HG02588 (cell line): ENCODE measurements around the gene PKNOX2.

ENCODE experiments used
- ATAC-seq: cut with Tn5 transposase; IDR thresholded peaks from one replicate; pipeline ENCODE4 v1.9.1; 2021; ENCODE audit warnings: mild to moderate bottlenecking, moderate library complexity; ENCODE audit not compliant: unreplicated experiment

The PKNOX2 gene

DNA sequence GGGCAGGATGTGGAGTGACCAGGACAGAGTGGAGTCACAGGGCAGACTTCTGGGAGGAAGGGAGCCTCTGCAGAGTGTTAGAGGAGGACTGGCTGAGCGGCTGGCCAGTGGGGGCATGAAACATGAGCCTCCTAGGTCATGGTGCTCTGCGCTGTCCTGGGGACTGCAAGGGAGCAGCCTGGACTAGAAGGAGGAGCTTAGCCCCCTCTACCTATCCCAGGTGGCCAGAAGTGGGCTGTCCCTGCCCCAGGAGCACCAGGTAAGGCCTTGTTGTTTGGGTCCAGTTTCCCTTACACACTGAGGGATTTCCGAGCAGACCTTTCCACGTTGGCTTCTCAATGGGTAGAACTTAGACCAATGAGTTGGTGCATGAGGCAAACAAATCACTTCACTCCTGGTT is 7.4 kb downstream of the PKNOX2 start:
- no peak for ATAC-seq

DNA sequence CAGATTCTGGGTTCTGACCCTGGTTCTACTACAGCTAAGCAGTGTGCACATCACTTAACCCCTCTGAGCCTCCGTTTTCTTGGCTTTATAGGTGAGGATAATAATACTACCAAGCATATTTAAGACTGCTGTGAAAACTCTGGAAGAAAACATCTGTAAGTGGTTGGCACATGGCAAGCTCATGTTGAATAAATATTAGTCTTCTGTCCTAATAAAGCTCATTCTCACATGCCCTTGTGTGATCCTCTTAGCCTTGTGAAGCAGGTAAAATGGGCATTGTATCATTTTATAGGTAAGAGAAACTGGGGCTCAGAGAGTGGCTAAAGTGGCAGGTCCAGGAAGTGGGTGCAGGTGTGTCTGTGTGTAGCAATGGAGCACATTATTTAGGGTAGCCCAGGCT is 8.5 kb downstream of the PKNOX2 start:
- ATAC-seq: no peak

DNA sequence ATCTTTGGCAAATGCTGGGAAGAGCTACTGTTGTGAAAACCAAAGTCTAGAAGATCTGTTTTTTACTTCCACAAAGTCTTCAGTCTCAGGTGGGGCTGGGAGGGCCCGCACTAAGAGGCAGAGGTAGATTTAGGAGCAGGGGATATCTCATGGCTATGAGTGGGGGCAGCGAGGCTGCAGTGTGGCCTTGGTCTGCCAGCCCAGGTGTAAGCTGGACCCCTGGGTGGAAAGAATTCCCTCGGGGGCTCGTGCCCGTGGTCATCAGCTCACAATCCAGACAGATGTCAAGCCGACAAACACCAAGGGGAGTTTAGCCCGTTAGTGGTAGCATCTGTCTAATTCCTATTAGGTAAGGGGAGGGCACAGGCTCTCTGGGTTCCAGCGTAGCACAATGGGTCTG is 9.0 kb downstream of the PKNOX2 start:
- ATAC-seq: no peak

GRCh38 chr11:125174057-125174456 is 9.5 kb downstream of the PKNOX2 start:
- no peak for ATAC-seq

GRCh38 chr11:125174686-125175085 is 10.1 kb downstream of the PKNOX2 start:
- ATAC-seq: no peak

GRCh38 chr11:125175166-125175565 is 10.6 kb downstream of the PKNOX2 start:
- no peak for ATAC-seq

DNA sequence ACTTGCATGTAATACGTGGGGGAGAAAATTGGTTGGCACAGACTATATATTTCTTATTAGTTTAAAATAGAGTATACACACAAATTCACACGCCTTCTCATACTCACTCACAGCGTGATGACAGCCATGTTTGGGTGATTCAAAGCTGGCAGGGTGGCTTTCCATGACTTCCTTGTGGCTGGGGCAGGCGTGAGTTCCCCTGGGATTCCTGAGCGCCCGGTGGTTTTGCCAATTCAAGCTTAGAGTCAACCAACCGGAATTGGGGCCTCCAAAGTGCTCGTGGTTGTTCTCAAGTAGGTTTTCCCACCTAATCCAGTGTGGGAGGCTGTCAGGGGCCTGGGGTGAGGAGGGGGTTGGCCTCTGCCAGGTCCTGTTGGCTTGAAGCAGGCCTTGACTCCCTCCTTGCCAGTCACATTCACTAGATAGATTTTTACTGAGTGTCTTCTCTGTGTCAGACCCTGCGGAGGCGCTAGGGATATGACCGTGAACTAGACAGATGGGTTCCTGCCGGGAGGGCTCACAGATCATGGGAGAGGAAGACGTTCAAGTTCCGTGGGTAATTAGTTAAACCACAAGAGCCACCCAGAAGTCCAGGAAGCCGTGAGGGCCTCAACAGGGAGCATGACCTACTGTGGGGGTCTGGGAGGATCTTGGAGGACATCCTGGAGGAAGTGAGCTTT is 11.5 kb downstream of the PKNOX2 start:
- no peak for ATAC-seq

- peak; percentile 53 for ATAC-seq
Measured at GRCh38 chr11:125176866-125177265, 12.3 kb downstream of the PKNOX2 start.

DNA sequence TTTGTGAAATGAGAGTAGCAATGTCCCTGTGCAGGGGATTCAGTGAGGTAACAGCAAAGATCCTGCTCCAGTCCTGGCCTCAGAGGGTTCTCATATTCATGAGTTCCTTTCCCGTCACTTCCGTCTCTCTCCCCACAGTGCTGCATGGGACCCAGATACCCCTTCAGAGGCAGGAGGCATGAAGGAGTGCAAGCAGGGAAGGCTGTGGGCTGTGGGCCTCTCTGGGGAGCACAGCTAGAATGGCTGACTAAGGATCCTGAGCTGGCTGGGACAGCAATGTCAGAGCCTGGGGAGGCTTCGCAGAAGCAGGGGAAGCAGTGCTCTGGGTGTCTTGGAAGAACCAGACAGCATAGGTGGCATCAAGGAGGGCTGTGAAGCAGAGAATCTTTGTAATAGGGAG is 13.0 kb downstream of the PKNOX2 start:
- no peak for ATAC-seq

DNA sequence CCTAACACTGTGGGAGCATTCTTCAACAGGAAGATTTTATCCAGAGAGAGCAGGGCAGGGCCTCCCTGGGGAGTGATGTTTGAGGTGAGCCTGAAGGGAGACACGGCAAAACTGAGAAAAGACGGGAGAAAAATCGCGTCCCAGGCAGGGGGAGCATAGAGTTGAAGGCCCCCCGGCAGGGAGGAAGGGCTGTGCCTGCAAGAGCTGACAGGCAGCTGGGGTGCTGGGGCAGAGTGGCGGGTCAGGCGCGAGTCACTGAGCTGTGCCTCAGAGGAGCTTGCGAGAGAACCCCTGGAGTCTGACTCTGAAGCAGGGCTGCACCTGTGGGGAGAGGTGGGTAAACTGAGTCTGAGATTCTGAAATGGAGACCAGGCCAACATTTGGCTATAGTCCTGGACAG is 14.8 kb downstream of the PKNOX2 start:
- ATAC-seq: no peak

- no peak for ATAC-seq
Measured at GRCh38 chr11:125179895-125180294, 15.3 kb downstream of the PKNOX2 start.

GRCh38 chr11:125180413-125181305 is 16.1 kb downstream of the PKNOX2 start:
- peak; percentile 68 for ATAC-seq

DNA sequence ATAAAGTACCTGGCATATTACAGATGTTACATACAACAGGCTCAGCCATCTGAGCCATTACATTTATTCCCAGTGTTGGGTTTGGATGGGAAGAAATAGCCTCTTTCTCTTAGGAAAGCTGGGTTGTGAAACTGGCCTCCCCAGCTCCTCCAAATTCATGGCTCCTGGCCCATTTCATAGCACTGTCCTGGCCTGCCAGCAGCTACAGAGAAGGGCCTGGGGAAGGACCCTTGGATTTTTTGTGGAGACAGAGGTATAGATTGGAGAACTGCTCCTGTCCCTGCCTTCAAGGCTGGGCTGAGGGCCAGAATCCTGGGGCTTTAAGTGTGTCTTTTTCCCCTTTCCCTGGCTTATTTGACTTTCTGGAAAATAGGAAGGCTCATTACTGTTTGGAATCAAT is 18.0 kb downstream of the PKNOX2 start:
- ATAC-seq: no peak

DNA sequence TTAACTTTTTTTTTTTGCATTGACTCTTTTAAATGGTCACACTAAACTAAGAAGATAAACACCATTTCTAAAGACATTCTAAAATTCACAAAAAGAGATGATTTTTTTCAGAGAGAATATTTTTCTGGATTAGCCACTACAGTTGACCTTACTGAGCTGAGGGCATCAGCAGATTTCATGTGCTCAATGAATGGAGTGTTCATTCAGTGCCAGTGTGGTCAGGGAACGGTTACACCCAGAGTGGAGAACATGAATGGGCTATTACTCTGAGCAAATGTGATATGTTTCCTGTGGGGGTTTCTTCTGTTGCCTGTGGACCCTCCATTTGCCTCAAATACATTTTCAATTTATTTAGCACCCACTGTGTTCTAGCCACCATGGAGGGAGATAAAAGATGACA is 19.1 kb downstream of the PKNOX2 start:
- ATAC-seq: no peak

- ATAC-seq: no peak
Measured at GRCh38 chr11:125188021-125188420, 23.5 kb downstream of the PKNOX2 start.

DNA sequence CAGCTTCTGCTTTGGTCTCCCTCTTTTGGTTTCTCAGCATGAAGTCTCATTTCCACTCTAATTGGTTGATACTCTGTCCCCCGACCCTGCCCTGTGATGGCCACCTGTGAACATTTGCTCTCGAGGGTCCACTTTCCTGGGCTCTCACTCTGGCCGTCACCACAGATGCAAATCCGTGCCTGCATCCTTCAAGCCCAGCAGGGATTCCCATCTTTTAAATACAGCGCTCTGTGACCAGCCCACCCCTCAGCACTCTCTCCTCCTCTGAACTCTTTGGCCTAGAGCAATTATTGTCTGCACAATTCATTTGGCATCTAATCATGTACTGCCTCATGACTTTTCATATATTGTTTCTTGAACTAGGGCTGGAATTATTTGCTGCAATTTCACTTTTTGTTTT is 26.0 kb downstream of the PKNOX2 start:
- ATAC-seq: no peak

GRCh38 chr11:125192183-125192582 is 27.6 kb downstream of the PKNOX2 start:
- no peak for ATAC-seq

DNA sequence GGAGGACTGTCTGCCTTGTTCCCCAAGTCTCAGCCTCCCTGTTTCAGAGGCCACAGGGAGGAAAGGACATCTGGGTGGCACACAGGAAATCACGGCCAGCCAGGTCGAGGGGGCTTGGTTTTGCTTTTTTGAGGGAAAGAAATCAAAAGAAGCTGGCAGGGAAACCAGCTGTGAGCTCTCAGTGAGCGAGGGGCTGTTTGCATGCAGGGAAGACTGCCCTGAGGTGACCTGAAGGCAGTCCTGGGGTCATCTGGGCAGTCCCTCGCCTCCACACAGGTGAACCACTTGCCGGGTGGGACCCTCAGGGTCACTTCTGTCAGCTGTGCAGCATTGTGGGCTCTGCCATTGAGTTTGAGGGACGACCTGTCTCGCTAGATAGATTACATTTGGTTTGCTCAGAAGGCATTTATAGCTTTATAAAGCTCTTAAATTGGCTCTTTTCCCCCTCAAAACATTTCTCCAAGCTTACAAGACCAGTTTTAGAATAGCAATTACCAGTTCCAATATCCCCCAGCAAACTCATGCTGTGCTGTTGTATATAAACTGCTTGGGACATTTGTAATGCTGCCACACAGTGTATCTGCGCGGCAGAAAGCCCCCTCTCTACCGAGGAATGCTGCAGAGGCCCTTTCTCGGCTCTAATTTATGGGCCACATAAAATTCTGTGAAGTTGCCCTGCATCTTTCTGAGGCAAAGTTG is 28.3 kb downstream of the PKNOX2 start:
- ATAC-seq: no peak

- no peak for ATAC-seq
Measured at GRCh38 chr11:125193416-125193726, 28.8 kb downstream of the PKNOX2 start.

DNA sequence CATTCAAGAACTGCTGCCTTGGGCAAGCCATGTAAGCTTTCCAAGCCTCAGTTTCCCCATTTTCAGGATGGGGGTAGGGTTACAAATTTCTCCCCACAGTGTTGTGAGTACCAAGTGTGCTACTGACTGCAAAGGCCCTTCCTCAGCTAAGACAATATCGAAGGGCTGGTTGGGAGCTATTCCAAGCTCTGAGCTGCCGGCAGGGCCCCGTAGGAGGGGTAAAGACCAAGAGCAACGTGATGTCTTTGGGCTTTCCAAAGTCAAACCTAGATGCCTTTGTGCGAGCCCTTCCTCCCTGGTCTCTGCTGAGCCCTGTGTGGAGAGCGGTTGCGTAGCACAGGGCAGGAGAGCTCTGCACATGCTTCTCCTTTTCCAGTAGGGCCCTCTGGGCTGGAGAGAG is 29.3 kb downstream of the PKNOX2 start:
- ATAC-seq: no peak

DNA sequence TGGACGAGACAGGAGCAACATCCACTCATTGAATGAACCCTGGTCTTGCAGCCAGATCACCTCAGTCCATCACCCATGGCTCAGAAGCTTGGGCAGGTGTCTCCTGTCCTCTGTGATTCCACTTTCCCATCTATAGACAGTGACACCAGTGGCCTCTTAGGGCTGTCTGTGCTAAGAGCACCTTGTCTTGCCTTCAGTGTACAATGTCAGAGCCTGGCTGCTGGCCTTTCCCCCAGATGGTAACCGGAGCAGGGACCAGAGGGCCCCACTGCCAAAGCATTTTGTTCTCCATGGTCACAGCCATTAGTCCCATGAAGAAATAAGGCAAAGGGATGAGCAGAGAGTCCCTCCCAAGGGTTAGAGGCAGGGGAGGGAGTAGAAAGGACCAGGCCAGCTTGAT is 35.4 kb downstream of the PKNOX2 start:
- ATAC-seq: no peak

DNA sequence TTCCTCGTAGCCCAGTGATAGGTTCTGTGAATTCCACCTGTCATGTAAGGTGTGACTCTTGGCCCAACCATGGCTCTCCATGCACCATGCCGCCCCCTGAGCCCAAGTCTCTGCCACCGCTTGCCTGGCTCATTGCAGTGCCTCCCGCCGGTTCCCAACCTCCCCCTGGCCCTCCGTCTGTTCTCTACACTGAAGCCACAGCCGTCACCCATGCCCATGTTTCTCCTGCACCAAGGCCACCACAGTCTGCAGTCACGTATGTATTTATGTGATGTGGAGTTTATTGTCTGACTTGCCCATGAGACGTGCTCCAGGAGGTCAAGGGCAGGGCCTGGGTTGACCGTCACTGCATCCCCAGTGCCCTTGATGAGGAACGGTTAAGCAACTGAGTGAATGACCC is 35.9 kb downstream of the PKNOX2 start:
- no peak for ATAC-seq
